ENCODE measurements around the gene HDDC2.

HDDC2 gene

GRCh38 chr6:125341460-125341859, 39.7 kb upstream of the HDDC2 start:
- DNase-seq, result no peak
- H3K9me3 ChIP-seq (replicated peaks; ENCODE audit: insufficient read depth, low read length), result no peaks in the 10 kb centered on the region
- no peaks in the 10 kb centered on the region for H3K79me2 ChIP-seq (ENCODE audit: low read length)
- no peak overlapping the region for H3K27ac ChIP-seq (ENCODE audit: low read length)
- H3K9me2 ChIP-seq (replicated peaks; ENCODE audit: insufficient read depth, low read length), result no peaks in the 10 kb centered on the region
- no peak overlapping the region for H3K4me2 ChIP-seq (ENCODE audit: low read depth, low read length)
- TF ChIP-seq EZH2phosphoT487 (IDR thresholded peaks at IDR 0.05; ENCODE audit: low read length), result no peak
- no peak for TF ChIP-seq EZH2 (optimal IDR thresholded peaks at IDR 0.05; ENCODE audit: low read depth, low read length)
- TF ChIP-seq CTCF (IDR thresholded peaks at IDR 0.05; ENCODE audit: low read length), result no peak
- H3K4me1 ChIP-seq (ENCODE audit: low read length), result peaks cover 7% of the 10 kb centered on the region
- H3F3A ChIP-seq (ENCODE audit: insufficient read depth, low read length), result peaks cover 10% of the 10 kb centered on the region; the same call in 1 of the 2 replicates
- H3K4me3 ChIP-seq (ENCODE audit: low read length), result no peak overlapping the region
- H3K27me3 ChIP-seq (replicated peaks; ENCODE audit: insufficient read depth, low read length), result no peaks in the 10 kb centered on the region
- H3K36me3 ChIP-seq (replicated peaks; ENCODE audit: insufficient read depth, low read length), result no peaks in the 10 kb centered on the region
- H3K9ac ChIP-seq (ENCODE audit: low read length), result no peak overlapping the region
- no peak overlapping the region for H2AFZ ChIP-seq (ENCODE audit: low read length)
- H4K20me1 ChIP-seq (ENCODE audit: insufficient read depth, low read length), result no peaks in the 10 kb centered on the region

GRCh38 chr6:125340991-125341390, 39.2 kb upstream of the HDDC2 start:
- Histone ChIP-seq H3K9me2 (replicated peaks; ENCODE audit: insufficient read depth, low read length) (no peaks in the 10 kb centered on the region), H3K27me3 (replicated peaks; ENCODE audit: insufficient read depth, low read length) (no peaks in the 10 kb centered on the region), H3K4me2 (ENCODE audit: low read depth, low read length) (no peak overlapping the region), H3F3A (ENCODE audit: insufficient read depth, low read length) (peaks cover 6% of the 10 kb centered on the region; the same call in 1 of the 2 replicates), H3K36me3 (replicated peaks; ENCODE audit: insufficient read depth, low read length) (no peaks in the 10 kb centered on the region), H2AFZ (ENCODE audit: low read length) (no peak overlapping the region), H3K9me3 (replicated peaks; ENCODE audit: insufficient read depth, low read length) (no peaks in the 10 kb centered on the region), H4K20me1 (ENCODE audit: insufficient read depth, low read length) (no peaks in the 10 kb centered on the region), H3K9ac (ENCODE audit: low read length) (no peak overlapping the region), H3K79me2 (ENCODE audit: low read length) (no peaks in the 10 kb centered on the region), H3K4me3 (ENCODE audit: low read length) (no peak overlapping the region), H3K27ac (ENCODE audit: low read length) (no peak overlapping the region), H3K4me1 (ENCODE audit: low read length) (peaks cover 7% of the 10 kb centered on the region)
- DNase-seq, result no peak
- no peak for TF ChIP-seq EZH2phosphoT487 (IDR thresholded peaks at IDR 0.05; ENCODE audit: low read length)
- TF ChIP-seq CTCF (IDR thresholded peaks at IDR 0.05; ENCODE audit: low read length), result no peak
- no peak for TF ChIP-seq EZH2 (optimal IDR thresholded peaks at IDR 0.05; ENCODE audit: low read depth, low read length)

GRCh38 chr6:125340175-125340835, 38.5 kb upstream of the HDDC2 start:
- H3K4me2 ChIP-seq (ENCODE audit: low read depth, low read length), result no peak overlapping the region
- no peak overlapping the region for H3K9ac ChIP-seq (ENCODE audit: low read length)
- no peak overlapping the region for H3K27ac ChIP-seq (ENCODE audit: low read length)
- H4K20me1 ChIP-seq (ENCODE audit: insufficient read depth, low read length), result no peaks in the 10 kb centered on the region
- no peaks in the 10 kb centered on the region for H3K27me3 ChIP-seq (replicated peaks; ENCODE audit: insufficient read depth, low read length)
- peaks cover 2% of the 10 kb centered on the region for H3K4me1 ChIP-seq (ENCODE audit: low read length)
- TF ChIP-seq CTCF (IDR thresholded peaks at IDR 0.05; ENCODE audit: low read length) (no peak), EZH2phosphoT487 (IDR thresholded peaks at IDR 0.05; ENCODE audit: low read length) (no peak), EZH2 (optimal IDR thresholded peaks at IDR 0.05; ENCODE audit: low read depth, low read length) (no peak)
- no peak for DNase-seq
- no peaks in the 10 kb centered on the region for H3K9me3 ChIP-seq (replicated peaks; ENCODE audit: insufficient read depth, low read length)
- H3K9me2 ChIP-seq (replicated peaks; ENCODE audit: insufficient read depth, low read length), result no peaks in the 10 kb centered on the region
- H2AFZ ChIP-seq (ENCODE audit: low read length), result no peak overlapping the region
- no peaks in the 10 kb centered on the region for H3K36me3 ChIP-seq (replicated peaks; ENCODE audit: insufficient read depth, low read length)
- H3K79me2 ChIP-seq (ENCODE audit: low read length), result no peaks in the 10 kb centered on the region
- H3F3A ChIP-seq (ENCODE audit: insufficient read depth, low read length), result no peaks in the 10 kb centered on the region
- H3K4me3 ChIP-seq (ENCODE audit: low read length), result no peak overlapping the region
